ENCODE measurements around the gene ACOX2.
"Not testable (repeated sequence)": the region's sequence is repeated elsewhere in the genome, so short reads cannot be mapped to it uniquely, and the experiment has no call there.

The ACOX2 gene

GRCh38 chr3:58534592-58535494, 2.1 kb downstream of the ACOX2 start:
- no peak for DNase-seq

- DNase-seq: peak; percentile 24
Measured at GRCh38 chr3:58532794-58533220, 4.2 kb downstream of the ACOX2 start.

DNA sequence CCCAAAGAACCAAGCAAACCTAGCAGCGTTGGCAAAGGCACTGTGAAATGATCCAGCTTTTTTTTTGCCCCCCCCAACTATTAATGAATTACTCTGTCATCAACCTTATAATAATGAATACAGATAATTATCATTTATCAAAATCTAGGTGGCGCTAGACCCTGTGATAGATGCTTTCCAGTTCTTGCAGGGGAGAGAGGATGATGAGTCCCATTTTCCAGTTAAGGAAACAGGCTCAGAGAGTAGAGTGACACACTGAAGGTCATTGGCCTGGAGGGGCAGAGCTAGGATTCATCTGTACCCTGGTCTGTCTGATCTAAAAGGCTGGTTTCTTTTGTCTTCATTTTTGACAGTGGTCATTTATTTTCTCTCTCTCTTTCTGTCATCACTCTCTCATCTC, 5.0 kb downstream of the ACOX2 start:
- DNase-seq: no peak

GRCh38 chr3:58531555-58531954, 5.4 kb downstream of the ACOX2 start:
- DNase-seq: no peak

DNA sequence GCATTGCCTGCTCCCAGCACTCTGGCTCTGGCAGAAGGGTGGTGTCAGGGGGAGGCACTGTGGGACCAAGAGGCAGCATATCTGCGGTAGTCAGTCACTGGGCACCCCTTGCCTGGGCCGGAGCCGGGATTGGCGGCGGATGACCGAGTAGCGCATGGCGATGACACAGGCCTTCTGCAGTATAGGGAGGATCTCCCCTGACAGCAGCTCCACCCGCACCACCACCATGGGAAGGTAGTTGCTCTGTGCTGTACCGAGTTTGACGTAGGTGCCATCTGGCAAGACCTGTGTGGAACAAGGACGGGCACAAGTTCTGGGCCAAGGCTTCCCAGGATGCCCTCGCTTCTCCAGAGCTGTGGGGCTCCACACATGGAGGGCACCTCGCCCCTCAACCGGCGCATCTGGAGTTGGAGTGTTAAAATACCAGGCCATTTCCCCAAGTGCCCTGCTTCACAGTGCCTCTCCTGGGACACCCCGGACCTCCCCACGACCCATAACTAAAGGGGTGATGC, 6.6 kb downstream of the ACOX2 start:
- no peak for DNase-seq

- no peak for DNase-seq
Measured at GRCh38 chr3:58529516-58530353, 7.3 kb downstream of the ACOX2 start.

- no peak for DNase-seq
Measured at GRCh38 chr3:58528629-58529028, 8.4 kb downstream of the ACOX2 start.

- DNase-seq: not testable (repeated sequence)
Measured at GRCh38 chr3:58527440-58527839, 9.6 kb downstream of the ACOX2 start.

DNA sequence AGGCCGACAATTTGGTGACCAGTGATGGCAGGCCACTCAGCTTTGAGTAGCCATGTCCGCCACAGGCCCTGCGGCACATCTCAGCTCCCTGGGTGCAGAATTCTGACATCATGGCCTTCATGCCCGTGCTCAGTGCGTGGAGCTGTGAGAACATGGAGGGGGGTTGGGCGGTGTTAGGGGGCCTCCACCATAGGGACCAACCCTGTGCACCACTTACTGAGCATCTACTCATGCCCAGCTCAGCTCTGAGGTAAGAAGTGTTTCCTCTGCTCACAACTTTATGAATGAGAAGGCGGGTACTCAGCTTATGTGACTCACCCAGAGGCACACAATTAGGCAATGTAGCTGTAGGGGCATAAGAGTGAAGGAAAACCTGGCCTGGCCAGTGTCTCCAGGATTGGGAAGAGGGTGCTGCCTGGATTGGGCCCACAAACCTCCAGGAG, 10.5 kb downstream of the ACOX2 start:
- peak; percentile 16 for DNase-seq

GRCh38 chr3:58524326-58524888, 12.6 kb downstream of the ACOX2 start:
- DNase-seq: no peak

DNA sequence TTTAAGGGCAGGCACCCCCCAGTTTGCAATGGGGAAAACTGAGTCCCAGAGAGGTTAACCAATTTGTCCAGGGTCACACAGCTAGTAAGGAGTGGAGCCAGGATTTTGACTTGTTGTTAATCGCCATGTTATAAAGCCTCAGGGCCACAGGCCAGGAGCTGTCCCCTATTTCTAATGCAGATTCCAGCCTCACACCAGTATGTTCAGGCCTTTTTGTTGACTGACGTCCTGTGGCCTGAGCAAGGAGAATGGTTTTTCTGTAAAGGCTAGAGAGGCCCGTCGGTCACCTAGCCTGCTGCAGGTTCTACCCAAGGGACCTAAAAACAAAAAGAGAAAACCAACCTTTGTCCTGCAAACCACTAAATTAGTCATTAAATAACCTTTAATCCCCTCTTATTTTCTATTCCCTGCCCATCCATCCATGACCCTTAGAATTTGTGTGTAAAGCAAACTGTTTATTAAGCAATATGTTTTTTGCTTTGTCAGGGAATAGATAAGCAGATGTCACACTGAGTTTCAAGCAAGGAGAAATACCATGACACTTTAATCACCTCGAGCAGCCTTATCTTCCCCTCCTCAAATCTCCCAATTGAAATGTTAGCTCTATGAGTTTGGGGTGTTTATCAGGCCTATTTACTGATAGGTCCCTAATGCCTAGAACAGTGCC, 14.1 kb downstream of the ACOX2 start:
- no peak for DNase-seq

- DNase-seq: no peak
Measured at GRCh38 chr3:58521917-58522631, 14.9 kb downstream of the ACOX2 start.

- no peak for DNase-seq
Measured at GRCh38 chr3:58521336-58521670, 15.7 kb downstream of the ACOX2 start.

DNA sequence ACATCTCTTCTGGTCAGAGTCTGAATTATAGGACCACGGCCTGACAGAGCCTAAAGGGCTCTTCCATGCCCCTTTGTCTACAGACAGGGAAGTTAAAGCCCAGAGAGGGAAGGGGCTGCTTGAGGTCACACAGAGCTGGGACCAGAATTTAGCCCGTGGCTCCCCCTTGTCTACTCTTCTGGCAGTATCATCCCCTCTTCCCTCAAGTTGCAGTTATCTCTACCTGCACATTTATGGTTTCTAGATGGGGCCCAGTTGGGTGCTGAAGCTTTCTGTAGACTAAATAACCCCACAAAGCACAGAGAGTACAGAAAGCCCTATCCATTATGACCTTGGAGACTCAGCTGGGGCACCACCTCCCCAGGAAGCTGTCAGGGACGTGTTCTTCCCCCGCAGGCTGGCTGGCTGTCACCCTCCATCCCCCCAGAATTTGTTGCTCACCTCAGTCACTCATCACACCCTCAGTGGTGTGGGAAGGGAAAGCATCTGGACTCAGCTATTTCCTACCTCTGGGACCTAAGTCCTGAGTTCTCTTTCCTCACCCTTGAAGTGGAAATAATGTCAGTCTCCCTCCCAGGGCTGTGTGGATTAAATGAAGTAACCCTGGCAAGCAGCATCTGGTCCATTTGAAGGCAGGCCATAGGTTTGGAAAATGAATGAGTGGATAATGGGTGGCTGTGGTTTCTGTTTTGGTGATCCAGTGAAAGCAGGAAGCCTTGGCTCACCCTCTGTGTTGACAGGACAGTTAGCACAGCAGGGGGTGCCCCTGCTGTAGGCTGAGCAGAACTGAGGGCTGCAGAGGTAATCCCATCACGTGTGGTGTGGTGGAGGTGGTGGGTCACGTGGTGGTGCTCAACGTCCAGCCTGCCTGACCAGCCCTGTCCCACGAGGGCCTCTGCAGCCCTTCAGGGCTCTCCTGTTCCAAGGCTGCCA, 16.3 kb downstream of the ACOX2 start:
- DNase-seq: no peak

DNA sequence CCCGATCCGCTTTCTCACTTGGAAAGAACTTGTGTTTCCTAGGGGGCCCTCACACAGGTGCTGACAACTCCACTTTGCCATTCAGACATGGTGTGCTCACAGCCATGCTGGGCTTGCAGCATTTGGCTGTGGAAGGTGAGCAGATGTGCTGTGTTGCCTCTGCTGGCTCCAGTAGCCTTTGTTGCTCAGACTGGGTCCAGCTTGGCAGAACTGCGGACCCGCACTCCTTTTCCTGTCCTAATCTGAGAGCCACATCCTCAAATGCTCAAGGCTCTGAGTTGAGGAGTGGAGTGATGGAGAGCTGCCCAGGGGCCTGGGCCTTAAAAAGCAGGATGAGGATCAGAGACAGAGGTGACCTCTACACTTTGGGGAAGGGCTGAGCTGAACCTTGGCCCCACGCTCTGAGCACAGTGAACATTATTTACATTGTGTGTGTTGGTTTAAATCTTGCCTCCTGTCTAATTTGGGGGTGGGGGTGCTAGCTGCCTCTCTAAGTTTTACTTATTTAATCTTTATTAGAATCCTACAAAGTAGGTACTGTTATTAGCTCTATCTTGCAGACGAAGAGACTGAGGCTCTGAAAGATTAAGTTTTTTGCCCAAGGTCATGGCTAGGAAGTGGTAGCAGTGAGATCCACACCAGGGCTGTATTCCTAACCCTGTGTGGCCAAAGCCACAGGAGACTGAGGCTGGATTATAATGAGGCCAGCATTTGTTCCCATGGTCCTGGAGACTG, 17.2 kb downstream of the ACOX2 start:
- DNase-seq: no peak

GRCh38 chr3:58518291-58518789, 18.6 kb downstream of the ACOX2 start:
- DNase-seq: no peak

GRCh38 chr3:58514405-58514804, 22.6 kb downstream of the ACOX2 start:
- DNase-seq: no peak

- no peak for DNase-seq
Measured at GRCh38 chr3:58508437-58508836, 28.6 kb downstream of the ACOX2 start.

DNA sequence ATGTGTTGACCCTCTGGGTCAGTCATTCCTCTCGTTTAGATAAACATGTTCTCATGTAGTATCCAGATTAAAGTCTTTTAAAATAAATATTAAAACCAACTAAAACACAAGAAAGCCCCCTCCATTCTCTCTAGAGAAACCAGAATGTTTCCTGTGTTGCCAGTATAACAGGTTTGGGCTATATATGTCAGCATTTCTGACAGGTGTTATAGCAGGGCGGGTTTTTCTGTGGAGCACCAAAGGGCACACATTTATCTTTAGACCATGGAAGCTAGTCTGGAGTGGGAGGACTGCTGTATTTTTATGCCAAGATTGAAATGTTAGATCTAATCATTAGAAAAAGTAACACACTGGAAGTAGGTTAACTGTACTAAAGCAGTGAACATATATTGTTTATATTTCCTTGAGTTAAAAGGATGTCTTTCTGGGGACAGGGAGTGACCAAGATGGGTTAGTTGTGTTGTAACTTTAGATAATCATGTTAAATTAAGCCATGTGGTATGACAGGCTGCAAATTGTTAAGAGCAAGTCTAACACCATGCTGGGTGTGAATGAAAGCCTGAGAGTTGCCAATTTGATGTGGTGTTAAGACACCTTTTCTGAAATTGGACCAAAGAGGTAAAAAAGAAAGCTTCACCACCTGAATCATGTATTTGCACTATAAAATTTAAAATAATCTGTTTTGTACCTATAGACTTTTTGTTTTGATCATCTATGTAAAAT, 29.5 kb downstream of the ACOX2 start:
- DNase-seq: no peak

All from GOT3 (cell line).